PFSK-1 (cell line): Measurements from ENCODE around the gene RPAP3.

ENCODE experiments used
- FOXP2 ChIP-seq: optimal IDR thresholded peaks from 2 replicates; pipeline ENCODE3; 2011; ENCODE audit warnings: borderline replicate concordance, control low read depth, inconsistent platforms; ENCODE audit not compliant: insufficient read depth; ENCODE audit errors: extremely low read length, extremely low read depth
- POLR2AphosphoS5 ChIP-seq: IDR thresholded peaks from 2 replicates; pipeline ENCODE4 v1.6.1; 2012; ENCODE audit warnings: low read depth, mild to moderate bottlenecking, control low read depth, low read length, moderate library complexity
- REST ChIP-seq, 2 experiments: IDR thresholded peaks; 2 replicates each; pipeline versions ENCODE4 v1.6.1 to v1.8.0; 2011 to 2012; ENCODE audit warnings: low read depth in 2 of 2, low read length in 2 of 2, control low read depth in 1 of 2, inconsistent platforms in 1 of 2, mild to moderate bottlenecking in 1 of 2, moderate library complexity in 1 of 2; ENCODE audit not compliant: insufficient read depth in 1 of 2
- SIN3A ChIP-seq: IDR thresholded peaks from 2 replicates; pipeline ENCODE4 v1.6.1; 2012; ENCODE audit warnings: mild to moderate bottlenecking, low read length, moderate library complexity, borderline replicate concordance; ENCODE audit not compliant: insufficient read depth
- TAF1 ChIP-seq: IDR thresholded peaks from 2 replicates; pipeline ENCODE4 v1.6.1; 2012; ENCODE audit warnings: low read length, control low read depth, borderline replicate concordance; ENCODE audit not compliant: insufficient read depth

DNA sequence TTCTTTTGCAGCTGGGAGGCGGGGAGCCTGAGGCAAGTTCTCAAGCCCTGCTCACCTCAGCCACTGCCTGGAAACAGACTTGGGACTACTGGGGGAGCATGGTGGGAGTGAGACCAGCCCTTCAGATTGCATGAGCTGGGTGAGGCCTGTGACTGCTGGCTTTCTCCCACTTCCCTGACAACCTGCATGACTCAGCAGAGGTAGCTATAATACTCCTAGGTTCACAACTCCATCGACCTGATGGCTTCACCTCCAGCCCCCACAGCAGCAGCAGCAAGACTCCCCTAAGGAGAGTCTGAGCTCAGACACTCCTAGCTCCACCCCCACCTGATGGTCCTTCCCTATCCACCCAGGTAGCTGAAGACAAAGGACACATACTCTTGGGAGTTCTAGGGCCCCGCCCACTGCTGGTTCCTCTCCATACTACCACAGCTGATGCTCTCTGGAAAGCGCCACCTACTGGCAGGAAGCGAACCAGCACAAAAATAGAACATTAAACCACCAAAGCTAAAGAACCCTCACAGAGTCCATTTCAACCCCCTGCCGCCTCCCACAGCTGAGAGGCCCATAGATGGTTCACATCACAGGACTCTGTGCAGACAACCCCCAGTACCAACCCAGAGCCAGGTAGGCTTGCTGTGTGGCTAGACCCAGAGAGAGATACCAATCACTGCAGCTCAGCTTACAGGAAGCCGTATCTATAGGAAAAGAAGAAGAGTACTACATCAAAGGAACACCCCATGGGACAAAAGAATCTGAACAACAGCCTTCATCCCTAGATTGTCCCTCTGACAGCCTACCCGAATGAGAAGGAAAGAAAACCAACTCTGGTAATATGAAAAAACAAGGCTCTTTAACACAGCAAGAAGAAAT lies 68.7 kb downstream of the RPAP3 start:
- no peak for TF ChIP-seq TAF1
- TF ChIP-seq REST (IDR thresholded peaks at IDR 0.05; ENCODE audit: insufficient read depth in 1 of 2, low read depth in 2 of 2, low read length in 2 of 2) = no peak
- TF ChIP-seq SIN3A = no peak
- no peak for TF ChIP-seq POLR2AphosphoS5
- TF ChIP-seq FOXP2 = no peak
